NT2/D1 (cell line): ENCODE data around the gene SYT1.

Experiments
- SUZ12 ChIP-seq: IDR thresholded peaks from 2 replicates; pipeline ENCODE4 v1.6.1; 2011; ENCODE audit not compliant: insufficient read length, insufficient read depth; ENCODE audit errors: extremely low read depth
- YY1 ChIP-seq: IDR thresholded peaks from 2 replicates; pipeline ENCODE4 v1.6.1; 2011; ENCODE audit not compliant: insufficient read length, insufficient read depth
- ZNF274 ChIP-seq: IDR thresholded peaks from 2 replicates; pipeline ENCODE4 v1.6.1; 2011; ENCODE audit warnings: mild to moderate bottlenecking, low read depth, low read length

DNA sequence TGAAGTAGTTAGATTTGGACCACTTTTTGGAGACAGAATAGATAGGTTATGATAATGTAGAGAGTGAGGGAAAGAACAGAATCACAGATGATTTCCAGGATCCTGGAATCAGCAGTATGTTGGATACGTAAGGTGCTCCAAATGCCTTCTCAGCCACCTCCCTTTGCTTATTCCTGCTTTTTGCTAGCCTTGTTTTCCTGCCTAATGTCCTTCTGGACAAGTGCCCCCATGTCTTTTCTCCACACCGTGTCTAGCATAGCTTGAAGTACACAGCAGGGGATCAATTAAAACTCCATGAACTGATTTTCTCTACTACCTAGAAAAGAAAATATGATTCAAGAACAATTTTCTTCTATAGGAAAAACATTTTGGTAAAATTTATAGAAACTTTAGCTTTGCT lies 144.0 kb downstream of the SYT1 start:
- TF ChIP-seq ZNF274 (no peak), YY1 (no peak), SUZ12 (no peak)
